GM21360 (cell line): ENCODE results near the gene PROSER2.
"Not testable (repeated sequence)": the region's sequence is repeated elsewhere in the genome, so short reads cannot be mapped to it uniquely, and the experiment has no call there.

Experiments
- ATAC-seq: cut with Tn5 transposase; IDR thresholded peaks from one replicate; pipeline ENCODE4 v1.9.1; 2021; ENCODE audit warnings: mild to moderate bottlenecking, moderate library complexity; ENCODE audit not compliant: unreplicated experiment

PROSER2 gene

GRCh38 chr10:11884706-11885423, 61.7 kb downstream of the PROSER2 start:
- ATAC-seq = no peak

- ATAC-seq = no peak
Observed at GRCh38 chr10:11885437-11886137, 62.4 kb downstream of the PROSER2 start.

GRCh38 chr10:11886138-11886474, 63.0 kb downstream of the PROSER2 start:
- ATAC-seq = no peak

GRCh38 chr10:11886851-11887250, 63.7 kb downstream of the PROSER2 start:
- peak; percentile 55 for ATAC-seq

GRCh38 chr10:11887381-11888227, 64.4 kb downstream of the PROSER2 start:
- ATAC-seq = peak; percentile 4

- ATAC-seq = not testable (repeated sequence)
Observed at GRCh38 chr10:11889263-11889662, 66.1 kb downstream of the PROSER2 start.

- no peak for ATAC-seq
Observed at GRCh38 chr10:11891776-11892486, 68.8 kb downstream of the PROSER2 start.

GRCh38 chr10:11893749-11894278, 70.7 kb downstream of the PROSER2 start:
- ATAC-seq = no peak

- ATAC-seq = no peak
Observed at GRCh38 chr10:11894381-11895107, 71.4 kb downstream of the PROSER2 start.

GRCh38 chr10:11895108-11895466, 71.9 kb downstream of the PROSER2 start:
- ATAC-seq = no peak

GRCh38 chr10:11895598-11895997, 72.4 kb downstream of the PROSER2 start:
- no peak for ATAC-seq

- no peak for ATAC-seq
Observed at GRCh38 chr10:11896549-11897200, 73.5 kb downstream of the PROSER2 start.

- ATAC-seq = no peak
Observed at GRCh38 chr10:11898033-11898371, 74.8 kb downstream of the PROSER2 start.

- ATAC-seq = no peak
Observed at GRCh38 chr10:11898372-11899066, 75.4 kb downstream of the PROSER2 start.

GRCh38 chr10:11899067-11899876, 76.1 kb downstream of the PROSER2 start:
- ATAC-seq = no peak

- ATAC-seq = no peak
Observed at GRCh38 chr10:11901036-11901301, 77.8 kb downstream of the PROSER2 start.

GRCh38 chr10:11901454-11901832, 78.3 kb downstream of the PROSER2 start:
- ATAC-seq = no peak

- no peak for ATAC-seq
Observed at GRCh38 chr10:11901833-11902475, 78.8 kb downstream of the PROSER2 start.
